Measurements from ENCODE around the gene ZNF157. TPM values are rescaled to one million over a fixed set of nuclear protein-coding genes. Genes with fewer than 3 reads are reported as not detected.

Gene ZNF157
- polyA plus RNA-seq, 2 of the 4 experiments (the other 2 are of a cell fraction): 0.05 to 0.06 TPM

- no peak overlapping the region for H3K4me2 ChIP-seq
- ChIA-PET CTCF (no interaction called here), POLR2A (no interaction called here)
- 96% methylated on average over 6 of the region's 6 CpGs for WGBS (ENCODE audit: missing lambda C conversion rate)
- TF ChIP-seq REST (IDR thresholded peaks at IDR 0.05): no peak
- no peak for TF ChIP-seq ESRRA (IDR thresholded peaks at IDR 0.05; ENCODE audit: borderline replicate concordance, low read length)
- TF ChIP-seq KDM1A (IDR thresholded peaks at IDR 0.05; ENCODE audit: low read depth): no peak
- no peak for TF ChIP-seq E2F6 (IDR thresholded peaks at IDR 0.05; ENCODE audit: borderline replicate concordance, low read depth)
- no peak for TF ChIP-seq GATA3 (IDR thresholded peaks at IDR 0.05; ENCODE audit: borderline replicate concordance)
- TF ChIP-seq MAZ (IDR thresholded peaks at IDR 0.05; ENCODE audit: borderline replicate concordance, low read depth, low read length): no peak
- no peak for TF ChIP-seq RCOR1 (IDR thresholded peaks at IDR 0.05; ENCODE audit: low read depth, low read length)
- TF ChIP-seq HOXB5 (CRISPR knock-in tag; IDR thresholded peaks at IDR 0.05): no peak
- no peak for TF ChIP-seq MYC (IDR thresholded peaks at IDR 0.05; ENCODE audit: borderline replicate concordance, low read length)
- TF ChIP-seq EHMT2 (IDR thresholded peaks at IDR 0.05; ENCODE audit: low read depth): no peak
- no peak for TF ChIP-seq MAFK (IDR thresholded peaks at IDR 0.05; ENCODE audit: partially characterized antibody)
- no peak for TF ChIP-seq BHLHE40 (IDR thresholded peaks at IDR 0.05; ENCODE audit: low read depth, low read length)
- TF ChIP-seq HOXA7 (CRISPR knock-in tag; IDR thresholded peaks at IDR 0.05): no peak
- peaks cover 64% of the 10 kb centered on the region for H3K9me3 ChIP-seq
- ATAC-seq (no peak), DNase-seq (ENCODE audit: low read depth in 1 of 2, low spot score in 1 of 2) (no peak), FAIRE-seq (no peak)
- H3K4me3 ChIP-seq: no peak overlapping the region
- no peak overlapping the region for H3K27ac ChIP-seq
- H3K4me1 ChIP-seq: no peaks in the 10 kb centered on the region
Observed at GRCh38 chrX:47448165-47448806, 77.9 kb downstream of the ZNF157 start.

- FAIRE-seq (no peak), DNase-seq (ENCODE audit: low read depth in 1 of 2, low spot score in 1 of 2) (no peak), ATAC-seq (no peak)
- POLR2A ChIA-PET: no interaction called here
- CTCF ChIA-PET: no interaction called here
- Histone ChIP-seq H3K4me1 (no peaks in the 10 kb centered on the region), H3K4me2 (no peak overlapping the region), H3K9me3 (peaks cover 30% of the 10 kb centered on the region), H3K4me3 (no peak overlapping the region), H3K27ac (no peak overlapping the region)
- WGBS (ENCODE audit: missing lambda C conversion rate): 97% methylated on average over 6 of the region's 8 CpGs
- TF ChIP-seq HDAC2 (IDR thresholded peaks at IDR 0.05) (no peak), RNF2 (IDR thresholded peaks at IDR 0.05; ENCODE audit: borderline replicate concordance, low read depth) (no peak), CTCF (IDR thresholded peaks at IDR 0.05) (no peak), ESRRA (IDR thresholded peaks at IDR 0.05; ENCODE audit: borderline replicate concordance, low read length) (no peak), TFCP2L1 (CRISPR knock-in tag; IDR thresholded peaks at IDR 0.05) (no peak), RAD21 (conservative IDR thresholded peaks at IDR 0.05 in 1 of 2, IDR thresholded peaks at IDR 0.05 in 1 of 2) (no peak), HOXB13 (CRISPR knock-in tag; IDR thresholded peaks at IDR 0.05; ENCODE audit: low read depth) (no peak)
Observed at GRCh38 chrX:47452112-47452511, 81.7 kb downstream of the ZNF157 start.

Measured in A549 (cell line).